HG03432 (cell line): ENCODE measurements around the gene ILK.

ENCODE experiments used
- ATAC-seq: cut with Tn5 transposase; IDR thresholded peaks from one replicate; pipeline ENCODE4 v1.9.1; 2021; ENCODE audit warnings: mild to moderate bottlenecking, moderate library complexity; ENCODE audit not compliant: unreplicated experiment

ILK gene

GRCh38 chr11:6654281-6655019 is 50.9 kb downstream of the ILK start:
- ATAC-seq = no peak

DNA sequence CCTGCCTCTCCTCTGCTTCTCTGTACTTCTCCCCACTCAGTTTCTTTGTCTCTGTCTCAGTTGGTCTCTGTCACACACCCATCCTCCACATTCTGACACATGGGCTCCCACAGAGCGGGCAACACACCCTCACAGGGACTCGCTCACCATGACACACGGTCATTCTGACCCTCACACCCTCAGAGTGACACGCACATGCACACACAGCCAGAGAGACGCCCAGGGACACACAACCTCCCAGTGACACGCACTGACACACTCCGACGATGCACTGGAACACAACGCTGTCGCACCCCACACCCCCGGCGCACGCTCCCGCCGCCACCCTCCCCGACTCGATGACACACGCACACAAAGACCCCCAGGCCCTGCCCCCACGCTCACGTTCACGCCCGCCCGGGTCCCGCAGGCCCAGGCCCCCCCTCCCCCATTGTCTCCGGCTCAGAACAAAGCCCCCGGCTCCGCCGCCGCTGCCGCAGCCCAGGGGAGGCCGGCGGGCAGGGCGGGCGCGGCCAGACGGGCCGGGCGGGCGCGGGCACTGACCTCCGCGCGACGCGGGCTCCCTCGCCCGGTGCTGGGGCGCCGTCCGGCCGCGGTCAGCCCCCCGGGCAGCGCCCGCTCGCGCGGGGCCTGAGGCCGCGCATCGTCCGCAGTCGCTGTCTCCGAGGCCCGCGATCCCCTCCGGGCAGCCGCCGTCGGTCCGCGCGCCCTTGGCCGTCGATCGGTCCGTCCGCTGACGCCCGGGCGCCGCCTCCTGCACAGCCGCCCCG is 51.6 kb downstream of the ILK start:
- ATAC-seq = no peak

- ATAC-seq = no peak
These were observed 52.4 kb downstream of the ILK start, which contains the start of gene DCHS1 for GRCh38 chr11:6655790-6656583. Gene DCHS1, minus strand, starts transcription at chr11:6655809. Its CDS starts 14,196 bp downstream, at chr11:6641613.

DNA sequence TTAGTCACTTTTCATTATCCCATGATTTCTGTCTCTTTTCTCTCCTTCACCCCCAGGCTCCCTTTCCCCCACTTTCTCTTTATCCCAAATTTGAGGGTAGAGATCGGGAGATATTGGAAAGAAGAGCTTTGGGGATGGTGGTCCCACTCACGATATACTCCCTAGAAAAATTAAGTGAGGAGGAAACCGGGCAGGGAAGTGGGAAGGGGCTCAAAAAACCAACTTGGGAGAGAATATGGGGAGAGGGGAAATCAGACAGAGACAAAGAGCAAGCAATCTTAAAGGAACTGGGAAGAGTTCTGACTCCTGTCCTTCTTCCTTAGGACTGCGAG is 53.0 kb downstream of the ILK start:
- no peak for ATAC-seq

DNA sequence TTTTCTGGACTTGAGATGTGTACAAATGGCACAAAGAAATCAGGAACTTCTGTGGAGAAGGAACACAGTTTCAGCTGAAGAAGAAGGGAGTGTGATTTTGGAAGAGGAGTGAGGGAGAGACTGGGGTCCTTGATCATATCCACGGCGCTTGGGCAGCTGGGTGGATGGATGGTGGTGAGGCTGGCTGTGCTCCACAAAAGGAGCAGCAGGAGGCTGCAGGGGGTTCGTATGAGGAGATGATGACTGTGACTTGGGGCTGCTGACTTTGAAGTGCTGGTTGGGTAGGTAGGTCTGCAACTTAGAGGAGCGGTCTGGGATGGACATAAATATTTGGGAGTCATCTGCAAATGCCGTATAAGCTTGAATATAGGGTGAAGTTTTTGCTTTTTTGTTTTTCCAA is 53.4 kb downstream of the ILK start:
- ATAC-seq = no peak

GRCh38 chr11:6657346-6657745 is 53.8 kb downstream of the ILK start:
- ATAC-seq = no peak

DNA sequence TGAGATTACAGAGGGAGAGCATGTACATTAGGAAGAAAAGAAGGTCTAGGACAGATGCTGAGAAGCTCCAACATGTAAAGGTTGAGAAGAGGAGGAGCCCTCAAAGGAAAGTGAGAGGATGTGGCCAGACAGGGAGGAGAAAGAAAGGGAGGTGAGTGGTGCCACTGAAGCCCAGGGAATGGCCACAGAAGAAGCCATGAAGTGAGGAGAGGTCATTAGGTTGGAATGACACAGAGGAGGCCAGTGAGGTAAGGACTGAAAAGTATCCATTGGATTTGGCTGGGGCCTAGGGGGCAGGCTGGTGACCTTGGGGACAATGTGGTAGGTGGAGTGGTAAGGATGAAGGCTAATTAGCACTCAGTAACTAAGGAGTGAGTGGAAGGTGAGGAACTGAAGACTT is 55.1 kb downstream of the ILK start:
- ATAC-seq = no peak
